Measurements from ENCODE around the gene FAM177A1. TPM values are rescaled to one million over a fixed set of nuclear protein-coding genes. Genes with fewer than 3 reads are reported as not detected.

The FAM177A1 gene
- total RNA-seq, 1 donor from 2014 or later: 58.2 TPM

DNA sequence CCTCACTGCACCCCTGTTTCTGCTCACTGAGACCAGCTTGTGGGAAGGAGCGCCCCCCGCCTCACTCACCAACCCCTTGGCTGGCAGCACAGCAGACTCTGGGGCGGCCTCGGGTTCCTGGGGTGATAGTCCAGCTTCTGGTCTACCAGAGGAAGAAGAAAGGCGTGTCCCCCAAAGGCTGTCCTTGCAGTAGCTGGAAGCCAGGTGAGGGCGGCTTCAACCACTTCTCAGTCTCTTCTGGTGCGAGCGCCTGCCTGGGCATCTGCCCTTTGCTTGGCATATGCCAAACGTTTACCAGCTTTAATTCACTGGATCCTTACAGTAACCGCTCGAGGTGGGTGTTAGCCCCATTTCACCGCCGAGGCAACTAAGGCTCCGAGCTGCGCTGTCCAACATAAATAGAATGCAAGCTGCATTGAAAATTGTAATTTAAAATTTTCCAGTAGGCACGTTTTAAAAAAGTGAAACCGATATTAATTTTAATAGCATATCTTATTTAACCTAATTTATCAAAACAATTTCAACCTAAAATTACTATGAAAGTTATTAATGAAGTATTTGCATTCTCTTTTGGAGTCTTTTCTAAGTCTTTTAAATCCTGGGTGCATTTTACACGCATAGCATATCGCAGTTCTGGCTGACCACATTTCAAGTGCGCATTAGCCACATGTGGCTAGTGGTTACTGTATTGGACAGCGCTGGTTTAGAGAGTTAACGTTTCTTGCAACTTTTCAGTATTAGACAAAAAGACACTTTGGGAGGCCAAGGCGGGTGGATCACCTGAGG, 872 bp downstream of the FAM177A1 start:
- Histone ChIP-seq H3K27me3 (no peaks in the 10 kb centered on the region), H3K36me3 (peaks cover 3% of the 10 kb centered on the region), H3K27ac (peak overlapping the region; percentile 73), H4K20me1 (ENCODE audit: low read depth) (peaks cover 8% of the 10 kb centered on the region), H2AFZ (replicated peaks) (peak overlapping the region; percentile 93), H3K79me2 (ENCODE audit: low read depth) (peaks cover 11% of the 10 kb centered on the region), H3K9me3 (ENCODE audit: low read depth) (no peaks in the 10 kb centered on the region), H3K4me2 (peak overlapping the region; percentile 89), H3F3A (ENCODE audit: low read depth) (peaks cover 12% of the 10 kb centered on the region), H3K4me3 (peak overlapping the region; percentile 81), H3K4me1 (peaks cover 11% of the 10 kb centered on the region), H3K9ac (peak overlapping the region; percentile 67)
- Mint-ChIP-seq H3K36me3 (peaks cover 13% of the 10 kb centered on the region), H3K9me3 (no peaks in the 10 kb centered on the region), H3K4me1 (peaks cover 14% of the 10 kb centered on the region), H3K4me3 (peak overlapping the region; percentile 93), H3K27ac (no peak overlapping the region), H3K27me3 (ENCODE audit: insufficient read depth, low read depth) (no peaks in the 10 kb centered on the region)
- no peak for DNase-seq (ENCODE audit: low spot score)
- TF ChIP-seq EZH2phosphoT487 (IDR thresholded peaks at IDR 0.05) (no peak), EZH2 (IDR thresholded peaks at IDR 0.05) (no peak)
- TF ChIP-seq, protein P1, sequence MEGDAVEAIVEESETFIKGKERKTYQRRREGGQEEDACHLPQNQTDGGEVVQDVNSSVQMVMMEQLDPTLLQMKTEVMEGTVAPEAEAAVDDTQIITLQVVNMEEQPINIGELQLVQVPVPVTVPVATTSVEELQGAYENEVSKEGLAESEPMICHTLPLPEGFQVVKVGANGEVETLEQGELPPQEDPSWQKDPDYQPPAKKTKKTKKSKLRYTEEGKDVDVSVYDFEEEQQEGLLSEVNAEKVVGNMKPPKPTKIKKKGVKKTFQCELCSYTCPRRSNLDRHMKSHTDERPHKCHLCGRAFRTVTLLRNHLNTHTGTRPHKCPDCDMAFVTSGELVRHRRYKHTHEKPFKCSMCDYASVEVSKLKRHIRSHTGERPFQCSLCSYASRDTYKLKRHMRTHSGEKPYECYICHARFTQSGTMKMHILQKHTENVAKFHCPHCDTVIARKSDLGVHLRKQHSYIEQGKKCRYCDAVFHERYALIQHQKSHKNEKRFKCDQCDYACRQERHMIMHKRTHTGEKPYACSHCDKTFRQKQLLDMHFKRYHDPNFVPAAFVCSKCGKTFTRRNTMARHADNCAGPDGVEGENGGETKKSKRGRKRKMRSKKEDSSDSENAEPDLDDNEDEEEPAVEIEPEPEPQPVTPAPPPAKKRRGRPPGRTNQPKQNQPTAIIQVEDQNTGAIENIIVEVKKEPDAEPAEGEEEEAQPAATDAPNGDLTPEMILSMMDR (IDR thresholded peaks at IDR 0.05): no peak

DNA sequence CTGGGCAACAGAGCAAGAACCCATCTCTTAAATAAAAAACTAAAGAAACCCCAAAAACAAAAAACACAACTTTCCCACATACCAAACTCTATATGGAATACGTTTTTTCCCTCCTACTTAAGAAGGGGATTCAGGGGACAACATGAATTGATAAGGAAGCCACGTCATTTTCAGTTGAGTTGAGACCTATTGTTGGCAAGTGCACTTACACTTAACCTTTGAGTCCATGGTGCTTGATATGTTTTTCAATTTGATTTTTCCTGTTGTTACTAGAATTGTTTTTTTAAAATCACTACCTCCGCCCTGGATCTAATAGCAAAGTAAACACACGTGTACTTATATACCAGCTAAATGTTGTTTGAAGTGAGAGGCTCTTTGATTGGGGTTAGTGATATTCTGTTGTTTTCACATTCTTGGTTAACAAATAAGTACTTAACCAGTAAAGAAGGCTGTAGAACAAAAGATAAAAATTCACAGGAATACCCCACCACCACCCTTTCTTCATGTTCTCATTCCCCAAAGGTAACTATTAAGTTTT, 2.0 kb downstream of the FAM177A1 start:
- peaks cover 12% of the 10 kb centered on the region for H3F3A ChIP-seq (ENCODE audit: low read depth)
- H3K4me3 Mint-ChIP-seq: peak overlapping the region; percentile 93
- peak overlapping the region; percentile 89 for H3K4me2 ChIP-seq
- H3K36me3 ChIP-seq: peaks cover 3% of the 10 kb centered on the region
- peaks cover 14% of the 10 kb centered on the region for H3K4me1 Mint-ChIP-seq
- H3K27me3 ChIP-seq: no peaks in the 10 kb centered on the region
- H3K9ac ChIP-seq: no peak overlapping the region
- no peak overlapping the region for H3K27ac Mint-ChIP-seq
- H2AFZ ChIP-seq (replicated peaks): no peak overlapping the region
- H3K4me3 ChIP-seq: no peak overlapping the region
- DNase-seq (ENCODE audit: low spot score): no peak
- peaks cover 8% of the 10 kb centered on the region for H4K20me1 ChIP-seq (ENCODE audit: low read depth)
- no peaks in the 10 kb centered on the region for H3K9me3 Mint-ChIP-seq
- H3K36me3 Mint-ChIP-seq: peaks cover 13% of the 10 kb centered on the region
- TF ChIP-seq EZH2 (IDR thresholded peaks at IDR 0.05) (no peak), EZH2phosphoT487 (IDR thresholded peaks at IDR 0.05) (no peak)
- TF ChIP-seq, protein P1 (IDR thresholded peaks at IDR 0.05): no peak
- no peaks in the 10 kb centered on the region for H3K9me3 ChIP-seq (ENCODE audit: low read depth)
- H3K4me1 ChIP-seq: peaks cover 11% of the 10 kb centered on the region
- H3K27ac ChIP-seq: no peak overlapping the region
- H3K79me2 ChIP-seq (ENCODE audit: low read depth): peaks cover 11% of the 10 kb centered on the region
- H3K27me3 Mint-ChIP-seq (ENCODE audit: insufficient read depth, low read depth): no peaks in the 10 kb centered on the region

DNA sequence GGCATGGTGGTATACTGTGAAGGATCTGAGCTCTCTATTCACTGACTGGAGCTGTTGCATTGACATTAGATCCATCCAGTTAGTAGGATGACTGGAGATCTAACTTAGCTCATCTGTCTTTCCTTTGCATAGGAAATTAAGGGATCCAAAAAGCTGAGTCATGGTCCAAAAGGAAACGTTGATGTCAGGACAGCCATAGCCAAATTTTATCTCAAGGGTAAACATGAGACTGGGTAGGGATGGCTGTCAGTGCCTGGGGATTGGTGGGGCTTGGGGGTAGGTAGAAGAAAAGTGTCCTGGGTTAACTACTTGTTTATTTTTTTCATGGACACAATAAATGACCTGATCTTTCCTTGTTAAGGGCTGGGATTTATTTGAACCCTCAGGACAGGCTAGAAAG, 4.6 kb downstream of the FAM177A1 start:
- H3K4me1 Mint-ChIP-seq: peaks cover 11% of the 10 kb centered on the region
- H3K27me3 Mint-ChIP-seq (ENCODE audit: insufficient read depth, low read depth): no peaks in the 10 kb centered on the region
- H3K36me3 Mint-ChIP-seq: peaks cover 16% of the 10 kb centered on the region
- H3K27ac ChIP-seq: no peak overlapping the region
- H3K27me3 ChIP-seq: no peaks in the 10 kb centered on the region
- peaks cover 6% of the 10 kb centered on the region for H3K4me1 ChIP-seq
- no peak overlapping the region for H2AFZ ChIP-seq (replicated peaks)
- peaks cover 12% of the 10 kb centered on the region for H3F3A ChIP-seq (ENCODE audit: low read depth)
- no peak overlapping the region for H3K4me3 Mint-ChIP-seq
- no peak overlapping the region for H3K27ac Mint-ChIP-seq
- H3K4me3 ChIP-seq: no peak overlapping the region
- no peaks in the 10 kb centered on the region for H3K9me3 Mint-ChIP-seq
- H3K9me3 ChIP-seq (ENCODE audit: low read depth): no peaks in the 10 kb centered on the region
- DNase-seq (ENCODE audit: low spot score): no peak
- H3K36me3 ChIP-seq: peaks cover 3% of the 10 kb centered on the region
- H3K79me2 ChIP-seq (ENCODE audit: low read depth): peaks cover 11% of the 10 kb centered on the region
- no peak overlapping the region for H3K4me2 ChIP-seq
- peaks cover 8% of the 10 kb centered on the region for H4K20me1 ChIP-seq (ENCODE audit: low read depth)
- H3K9ac ChIP-seq: no peak overlapping the region
- TF ChIP-seq EZH2 (IDR thresholded peaks at IDR 0.05) (no peak), EZH2phosphoT487 (IDR thresholded peaks at IDR 0.05) (no peak)
- TF ChIP-seq, protein P1 (IDR thresholded peaks at IDR 0.05): no peak
